NCI-H345 treated with DMSO at 0.1 percent for 48 hours (cell line): ENCODE results near the gene HSPA1B.
A peak's percentile ranks its signal among the peaks of the same experiment; 100 is the strongest.
"Not testable (repeated sequence)": the region's sequence is repeated elsewhere in the genome, so short reads cannot be mapped to it uniquely, and the experiment has no call there.

Source experiments
- DNase-seq: peaks from one replicate; lab custom pipeline; 2025; ENCODE audit not compliant: unreplicated experiment; lab: John Stamatoyannopoulos, UW

Gene HSPA1B

GRCh38 chr6:31797588-31797987 is 29.9 kb upstream of the HSPA1B start:
- no peak for DNase-seq

- DNase-seq, result no peak
These were observed 27.8 kb upstream of the HSPA1B start for GRCh38 chr6:31799781-31800180.

GRCh38 chr6:31801031-31801927 is 26.3 kb upstream of the HSPA1B start:
- DNase-seq, result not testable (repeated sequence)

GRCh38 chr6:31805939-31806469 is 21.5 kb upstream of the HSPA1B start:
- no peak for DNase-seq

GRCh38 chr6:31806470-31807272 is 20.9 kb upstream of the HSPA1B start, which contains the start of gene LSM2:
TSS of gene LSM2 (minus strand) at chr6:31806966. CDS start at chr6:31806757, 209 bp downstream.
- peak; percentile 85 for DNase-seq

- DNase-seq, result not testable (repeated sequence)
These were observed 18.9 kb upstream of the HSPA1B start for GRCh38 chr6:31808599-31808998.

- no peak for DNase-seq
These were observed 15.9 kb upstream of the HSPA1B start for GRCh38 chr6:31811645-31812044.

- DNase-seq, result no peak
These were observed 14.1 kb upstream of the HSPA1B start for GRCh38 chr6:31813465-31813849.

GRCh38 chr6:31814677-31815024 is 12.9 kb upstream of the HSPA1B start:
- peak; percentile 83 for DNase-seq

- peak; percentile 95 for DNase-seq
These were observed 12.3 kb upstream of the HSPA1B start, which contains the start of the genes HSPA1A and HSPA1L for GRCh38 chr6:31815025-31815838. TSS of gene HSPA1A (plus strand) at chr6:31815543. CDS start at chr6:31815757, 214 bp downstream. TSS of gene HSPA1L (minus strand) at chr6:31815283. CDS start at chr6:31811972, 3,311 bp downstream.

- DNase-seq, result not testable (repeated sequence)
These were observed 10.2 kb upstream of the HSPA1B start for GRCh38 chr6:31817133-31817928.

- DNase-seq, result not testable (repeated sequence)
These were observed 9.5 kb upstream of the HSPA1B start for GRCh38 chr6:31817929-31818511.

- DNase-seq, result no peak
These were observed 7.7 kb upstream of the HSPA1B start for GRCh38 chr6:31819871-31820299.

- not testable (repeated sequence) for DNase-seq
These were observed 7.1 kb upstream of the HSPA1B start for GRCh38 chr6:31820399-31820798.

GRCh38 chr6:31821301-31822035 is 6.1 kb upstream of the HSPA1B start:
- no peak for DNase-seq

GRCh38 chr6:31822036-31822821 is 5.3 kb upstream of the HSPA1B start:
- DNase-seq, result no peak

GRCh38 chr6:31823592-31824196 is 3.8 kb upstream of the HSPA1B start:
- not testable (repeated sequence) for DNase-seq
